ENCODE data around the gene AP2A1.

DNA sequence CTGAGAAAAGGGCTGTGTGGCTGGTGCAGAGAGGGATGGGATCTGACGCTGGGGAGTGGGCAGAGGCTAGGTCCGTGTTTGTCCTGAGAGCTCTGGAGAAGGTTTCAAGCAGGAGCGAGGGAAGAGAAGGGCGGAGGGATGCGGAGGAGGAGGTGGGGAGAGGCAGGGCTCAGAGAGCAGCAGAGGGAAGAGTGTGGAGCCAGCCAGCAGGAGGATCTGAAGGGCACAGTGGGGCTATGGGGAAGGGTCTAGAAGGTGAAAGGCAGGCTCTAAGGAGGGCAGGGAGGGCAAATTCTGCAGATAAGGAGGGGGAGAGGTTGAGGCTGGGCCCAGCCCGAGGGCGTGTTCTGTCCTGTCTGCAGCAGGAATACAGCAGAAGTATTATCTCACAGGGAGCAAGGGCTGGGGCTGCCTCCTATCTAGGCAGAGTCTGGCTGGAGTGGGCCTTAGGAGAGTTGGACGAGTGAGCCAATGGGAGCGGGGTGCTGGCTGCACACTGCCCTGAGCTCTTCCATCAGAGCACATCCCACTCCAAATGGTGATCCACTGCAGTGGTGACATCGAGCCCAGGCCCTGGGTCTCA lies 6.1 kb downstream of the AP2A1 start:
- TF ChIP-seq, protein P1, sequence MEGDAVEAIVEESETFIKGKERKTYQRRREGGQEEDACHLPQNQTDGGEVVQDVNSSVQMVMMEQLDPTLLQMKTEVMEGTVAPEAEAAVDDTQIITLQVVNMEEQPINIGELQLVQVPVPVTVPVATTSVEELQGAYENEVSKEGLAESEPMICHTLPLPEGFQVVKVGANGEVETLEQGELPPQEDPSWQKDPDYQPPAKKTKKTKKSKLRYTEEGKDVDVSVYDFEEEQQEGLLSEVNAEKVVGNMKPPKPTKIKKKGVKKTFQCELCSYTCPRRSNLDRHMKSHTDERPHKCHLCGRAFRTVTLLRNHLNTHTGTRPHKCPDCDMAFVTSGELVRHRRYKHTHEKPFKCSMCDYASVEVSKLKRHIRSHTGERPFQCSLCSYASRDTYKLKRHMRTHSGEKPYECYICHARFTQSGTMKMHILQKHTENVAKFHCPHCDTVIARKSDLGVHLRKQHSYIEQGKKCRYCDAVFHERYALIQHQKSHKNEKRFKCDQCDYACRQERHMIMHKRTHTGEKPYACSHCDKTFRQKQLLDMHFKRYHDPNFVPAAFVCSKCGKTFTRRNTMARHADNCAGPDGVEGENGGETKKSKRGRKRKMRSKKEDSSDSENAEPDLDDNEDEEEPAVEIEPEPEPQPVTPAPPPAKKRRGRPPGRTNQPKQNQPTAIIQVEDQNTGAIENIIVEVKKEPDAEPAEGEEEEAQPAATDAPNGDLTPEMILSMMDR (conservative IDR thresholded peaks at IDR 0.05 in 1 of 2, IDR thresholded peaks at IDR 0.05 in 1 of 2; ENCODE audit: extremely low read depth in 1 of 2, insufficient read depth in 1 of 2, low read depth in 1 of 2, low read length in 2 of 2) = no peak
- TF ChIP-seq EZH2 (IDR thresholded peaks at IDR 0.05; ENCODE audit: borderline replicate concordance, low read length) = no peak

All from mammary epithelial cell (primary cell).